ENCODE measurements around the gene ZNF219. TPM values are rescaled to one million over a fixed set of nuclear protein-coding genes. Genes with fewer than 3 reads are reported as not detected.
"Not testable (repeated sequence)": the region's sequence is repeated elsewhere in the genome, so short reads cannot be mapped to it uniquely, and the experiment has no call there.

The ZNF219 gene
- polyA plus RNA-seq, 1 experiment, result 12.2 TPM

DNA sequence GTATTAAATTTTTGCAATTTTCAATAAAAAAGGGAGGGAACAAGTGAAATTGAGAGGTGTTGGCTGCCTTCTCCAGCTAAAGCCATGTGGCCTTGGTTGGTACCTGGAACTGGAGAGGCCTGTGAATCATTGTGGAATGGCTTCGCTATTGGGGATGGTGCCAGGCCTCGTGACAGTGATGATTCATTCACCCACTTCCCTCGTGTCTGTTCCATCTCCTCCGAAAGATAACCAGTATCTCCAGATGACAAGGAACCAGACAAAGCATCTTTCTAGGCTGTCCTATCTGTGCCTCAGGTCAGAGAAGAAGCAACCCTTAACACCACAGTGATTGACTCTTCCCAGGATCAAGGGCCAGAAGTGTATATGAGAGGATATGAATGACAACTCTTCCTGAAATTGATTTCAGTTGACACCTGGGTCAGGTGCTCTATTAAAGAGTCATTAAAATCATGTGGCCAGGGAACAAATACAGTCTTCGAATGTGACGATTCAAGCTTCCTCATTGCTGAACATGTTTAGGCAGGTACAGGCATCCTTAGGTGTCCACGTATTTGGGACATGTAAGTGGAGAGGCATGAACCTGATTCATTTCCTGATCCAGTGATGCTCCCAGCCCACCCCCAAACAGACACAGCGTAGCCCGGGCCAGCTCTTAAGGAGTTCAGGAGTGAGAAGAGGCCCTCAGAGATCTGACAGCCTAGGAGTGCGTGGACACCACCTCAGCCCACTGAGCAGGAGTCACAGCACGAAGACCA lies 56.6 kb downstream of the ZNF219 start, which contains the start of gene RNASE7:
Gene RNASE7 (plus strand): TSS at position 687 of the 758 bp plus-strand sequence. CDS start 631 bp downstream, outside the sequence.
- Histone ChIP-seq H3K27me3 (ENCODE audit: control insufficient read depth, insufficient read depth, low read length) (peaks cover 5% of the 10 kb centered on the region; the same call in 1 of the 2 replicates), H3K4me3 (ENCODE audit: low read depth, low read length) (no peak within 1 kb of the TSS), H3K36me3 (ENCODE audit: control insufficient read depth, insufficient read depth, low read length) (no peaks in the 10 kb centered on the region)
- CTCF ChIA-PET, result interaction anchor here (0.8 to 6.9 kb wide), 9 partner anchors 8 to 183 kb away, joined by 3 to 202 read pairs (median 9); partner anchors contain the start of gene RNASE8
- no peak for DNase-seq (ENCODE audit: low read depth)
- TF ChIP-seq, protein P1, sequence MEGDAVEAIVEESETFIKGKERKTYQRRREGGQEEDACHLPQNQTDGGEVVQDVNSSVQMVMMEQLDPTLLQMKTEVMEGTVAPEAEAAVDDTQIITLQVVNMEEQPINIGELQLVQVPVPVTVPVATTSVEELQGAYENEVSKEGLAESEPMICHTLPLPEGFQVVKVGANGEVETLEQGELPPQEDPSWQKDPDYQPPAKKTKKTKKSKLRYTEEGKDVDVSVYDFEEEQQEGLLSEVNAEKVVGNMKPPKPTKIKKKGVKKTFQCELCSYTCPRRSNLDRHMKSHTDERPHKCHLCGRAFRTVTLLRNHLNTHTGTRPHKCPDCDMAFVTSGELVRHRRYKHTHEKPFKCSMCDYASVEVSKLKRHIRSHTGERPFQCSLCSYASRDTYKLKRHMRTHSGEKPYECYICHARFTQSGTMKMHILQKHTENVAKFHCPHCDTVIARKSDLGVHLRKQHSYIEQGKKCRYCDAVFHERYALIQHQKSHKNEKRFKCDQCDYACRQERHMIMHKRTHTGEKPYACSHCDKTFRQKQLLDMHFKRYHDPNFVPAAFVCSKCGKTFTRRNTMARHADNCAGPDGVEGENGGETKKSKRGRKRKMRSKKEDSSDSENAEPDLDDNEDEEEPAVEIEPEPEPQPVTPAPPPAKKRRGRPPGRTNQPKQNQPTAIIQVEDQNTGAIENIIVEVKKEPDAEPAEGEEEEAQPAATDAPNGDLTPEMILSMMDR (IDR thresholded peaks at IDR 0.05; ENCODE audit: insufficient read depth, low read depth, low read length), result no peak
- POLR2A ChIA-PET, result interaction anchor here (0.6 kb wide), 1 partner anchor 30 kb away, joined by 19 read pairs; no protein-coding TSS in a partner anchor

DNA sequence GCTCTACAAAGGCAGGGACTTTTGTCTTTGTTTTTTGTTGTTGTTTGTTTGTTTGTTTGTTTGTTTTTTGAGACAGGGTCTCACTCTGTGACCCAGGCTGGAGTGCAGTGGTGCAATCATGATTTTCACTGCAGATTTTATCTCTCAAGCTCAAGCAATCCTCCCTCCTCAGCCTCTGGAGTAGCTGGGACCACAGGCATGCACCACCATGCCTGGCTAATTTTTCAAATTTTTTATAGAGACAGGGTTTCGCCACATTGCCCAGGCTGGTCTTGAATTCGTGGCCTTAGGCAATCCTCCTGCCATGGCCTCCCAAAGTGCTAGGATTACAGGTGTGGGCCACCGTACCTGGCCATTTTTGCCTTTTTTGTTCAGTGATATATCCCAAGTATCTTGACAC lies 57.5 kb downstream of the ZNF219 start:
- ChIA-PET CTCF (interaction anchor here (1.3 to 6.9 kb wide), 19 partner anchors 10 to 183 kb away, joined by 4 to 202 read pairs (median 8); partner anchors contain the start of genes ARHGEF40, RNASE8 and TPPP2), POLR2A (interaction anchor here (0.6 kb wide), 1 partner anchor 31 kb away, joined by 19 read pairs; no protein-coding TSS in a partner anchor)
- H3K27me3 ChIP-seq (ENCODE audit: control insufficient read depth, insufficient read depth, low read length); DNase-seq (ENCODE audit: low read depth); H3K36me3 ChIP-seq (ENCODE audit: control insufficient read depth, insufficient read depth, low read length); H3K4me3 ChIP-seq (ENCODE audit: low read depth, low read length): not testable (repeated sequence)

DNA sequence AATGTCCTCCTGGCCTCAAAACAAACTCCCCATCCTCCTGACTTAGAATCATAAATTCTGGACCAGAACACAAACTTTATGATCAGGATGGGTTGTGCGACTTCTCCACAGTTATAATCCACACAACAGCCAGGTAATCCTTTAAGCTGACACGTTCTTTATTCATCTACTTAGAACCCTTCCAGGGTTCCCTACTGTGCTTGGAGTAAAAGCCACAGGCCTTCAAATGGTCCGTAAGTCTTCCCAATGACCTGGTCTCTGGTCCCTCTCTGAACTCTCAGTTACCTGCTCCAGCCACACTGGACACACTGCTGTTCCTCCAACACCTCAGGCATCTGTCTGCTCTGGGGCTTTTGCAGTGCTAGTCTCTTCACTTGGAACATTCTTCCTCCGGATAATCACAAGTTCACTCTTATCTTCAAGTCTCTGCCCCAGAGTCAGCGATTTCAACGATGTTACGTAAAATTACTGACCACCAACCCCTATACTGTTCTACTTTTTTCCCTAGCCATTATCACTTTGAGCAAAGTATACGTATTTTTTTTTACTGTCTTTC lies 58.0 kb downstream of the ZNF219 start:
- TF ChIP-seq, protein P1 (IDR thresholded peaks at IDR 0.05; ENCODE audit: insufficient read depth, low read depth, low read length), result no peak
- CTCF ChIA-PET, result interaction anchor here (0.8 to 6.9 kb wide), 26 partner anchors 10 to 184 kb away, joined by 3 to 202 read pairs (median 6); partner anchors contain the start of genes ARHGEF40, RNASE8, SLC39A2 and TPPP2
- no peaks in the 10 kb centered on the region for H3K36me3 ChIP-seq (ENCODE audit: control insufficient read depth, insufficient read depth, low read length)
- POLR2A ChIA-PET, result interaction anchor here (1.0 kb wide), 1 partner anchor 26 kb away, joined by 3 read pairs; no protein-coding TSS in a partner anchor
- H3K4me3 ChIP-seq (ENCODE audit: low read depth, low read length), result no peak overlapping the region
- no peak for DNase-seq (ENCODE audit: low read depth)
- H3K27me3 ChIP-seq (ENCODE audit: control insufficient read depth, insufficient read depth, low read length), result peaks cover 7% of the 10 kb centered on the region

Small RNA genes within 50 kb of the gene (small RNA-seq; reads per million reads assigned to genes)
- not detected for gene RNU6-252P (ENCODE audit: insufficient read length, low read depth, low replicate concordance)

Other genes starting within 250 kb of the ZNF219 start
- not detected in 2 replicates for gene RNASE3, start 207.3 kb downstream of the ZNF219 start, polyA plus RNA-seq (2011; rRNA removed)
- not detected in 2 replicates for gene RNASE2, start 143.2 kb downstream of the ZNF219 start, polyA plus RNA-seq (2011; rRNA removed)
- gene METTL17, start 108.7 kb downstream of the ZNF219 start, polyA plus RNA-seq (2011; rRNA removed), result 49.8 and 56.2 TPM in 2 replicates
- not detected in 2 replicates for gene SLC39A2, start 99.4 kb downstream of the ZNF219 start, polyA plus RNA-seq (2011; rRNA removed)
- 0.83 and 1.1 TPM in 2 replicates for gene NDRG2, start 73.6 kb downstream of the ZNF219 start, polyA plus RNA-seq (2011; rRNA removed)
- not detected in 2 replicates for gene TPPP2, start 68.4 kb downstream of the ZNF219 start, polyA plus RNA-seq (2011; rRNA removed)
- not detected in 2 replicates for gene RNASE13, start 63.8 kb downstream of the ZNF219 start, polyA plus RNA-seq (2011; rRNA removed)
- not detected in 2 replicates for gene RNASE7, start 56.3 kb downstream of the ZNF219 start, polyA plus RNA-seq (2011; rRNA removed)
- gene RNASE8, start 40.8 kb downstream of the ZNF219 start, polyA plus RNA-seq (2011; rRNA removed), result not detected in 2 replicates
- gene ARHGEF40, start 28.4 kb downstream of the ZNF219 start, polyA plus RNA-seq (2011; rRNA removed), result 40.4 and 62.7 TPM in 2 replicates
- 0.55 and 0.75 TPM in 2 replicates for gene TMEM253, start 2.4 kb upstream of the ZNF219 start, polyA plus RNA-seq (2011; rRNA removed)
- gene OR5AU1, start 57.4 kb upstream of the ZNF219 start, polyA plus RNA-seq (2011; rRNA removed), result not detected in 2 replicates
- 540 and 712 TPM in 2 replicates for gene HNRNPC, start 170.8 kb upstream of the ZNF219 start, polyA plus RNA-seq (2011; rRNA removed)
- not detected in 2 replicates for gene RPGRIP1, start 181.4 kb upstream of the ZNF219 start, polyA plus RNA-seq (2011; rRNA removed)

Measured in BJ (cell line).